ENCODE data around the gene YWHAB. TPM values are rescaled to one million over a fixed set of nuclear protein-coding genes. Genes with fewer than 3 reads are reported as not detected.
A peak's percentile ranks its signal among the peaks of the same experiment; 100 is the strongest.

The YWHAB gene
- total and polyA plus RNA-seq, 10 of the 15 experiments (the other 5 are each of a cell fraction or from before 2014, with no cell fraction given), result 63.5 to 323 (median 144) TPM

DNA sequence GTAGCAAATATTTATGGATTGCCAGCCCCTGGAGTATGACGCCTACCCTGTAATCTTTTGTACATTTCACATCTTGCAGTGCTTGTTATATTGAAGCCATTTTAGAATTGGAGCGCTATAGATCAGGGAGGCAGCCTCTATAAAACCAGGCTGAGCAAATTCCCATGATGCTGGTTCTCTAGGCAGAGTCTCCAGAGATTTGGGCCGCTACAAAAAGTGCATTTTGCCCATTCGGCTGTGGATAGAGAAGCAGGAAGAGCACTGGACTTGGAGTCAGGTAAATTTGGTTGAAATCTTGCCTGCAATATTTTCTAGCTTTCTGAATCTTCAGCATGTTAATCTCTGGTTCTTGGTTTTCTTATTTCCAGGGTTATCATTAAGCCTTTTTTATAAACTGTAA, 2.0 kb downstream of the YWHAB start:
- ChIA-PET RAD21 (ENCODE audit: unreplicated experiment) (interaction anchor here (0.6 to 1.8 kb wide), 2 partner anchors 22 to 415 kb away, joined by 3 to 6 read pairs; partner anchors contain the start of gene PABPC1L), CTCF (interaction anchor here (0.7 to 1.9 kb wide), 9 partner anchors 8 to 410 kb away, joined by 3 to 11 read pairs (median 4); partner anchors contain the start of gene PABPC1L), POLR2A (interaction anchor here (1.0 to 2.1 kb wide), 5 partner anchors 13 to 80 kb away, joined by 3 to 6 read pairs (median 4); partner anchors contain the start of genes STK4 and TOMM34), SMC1A (ENCODE audit: uncharacterized antibody, unreplicated experiment) (interaction anchor here (0.9 to 2.2 kb wide), 5 partner anchors 10 to 163 kb away, joined by 3 to 10 read pairs (median 4); no protein-coding TSS in a partner anchor)
- BruUV-seq (replicated peaks), result no TSS peak
- TF ChIP-seq ESRRA (IDR thresholded peaks at IDR 0.05; ENCODE audit: low read length), result no peak
- TF ChIP-seq, protein P1, sequence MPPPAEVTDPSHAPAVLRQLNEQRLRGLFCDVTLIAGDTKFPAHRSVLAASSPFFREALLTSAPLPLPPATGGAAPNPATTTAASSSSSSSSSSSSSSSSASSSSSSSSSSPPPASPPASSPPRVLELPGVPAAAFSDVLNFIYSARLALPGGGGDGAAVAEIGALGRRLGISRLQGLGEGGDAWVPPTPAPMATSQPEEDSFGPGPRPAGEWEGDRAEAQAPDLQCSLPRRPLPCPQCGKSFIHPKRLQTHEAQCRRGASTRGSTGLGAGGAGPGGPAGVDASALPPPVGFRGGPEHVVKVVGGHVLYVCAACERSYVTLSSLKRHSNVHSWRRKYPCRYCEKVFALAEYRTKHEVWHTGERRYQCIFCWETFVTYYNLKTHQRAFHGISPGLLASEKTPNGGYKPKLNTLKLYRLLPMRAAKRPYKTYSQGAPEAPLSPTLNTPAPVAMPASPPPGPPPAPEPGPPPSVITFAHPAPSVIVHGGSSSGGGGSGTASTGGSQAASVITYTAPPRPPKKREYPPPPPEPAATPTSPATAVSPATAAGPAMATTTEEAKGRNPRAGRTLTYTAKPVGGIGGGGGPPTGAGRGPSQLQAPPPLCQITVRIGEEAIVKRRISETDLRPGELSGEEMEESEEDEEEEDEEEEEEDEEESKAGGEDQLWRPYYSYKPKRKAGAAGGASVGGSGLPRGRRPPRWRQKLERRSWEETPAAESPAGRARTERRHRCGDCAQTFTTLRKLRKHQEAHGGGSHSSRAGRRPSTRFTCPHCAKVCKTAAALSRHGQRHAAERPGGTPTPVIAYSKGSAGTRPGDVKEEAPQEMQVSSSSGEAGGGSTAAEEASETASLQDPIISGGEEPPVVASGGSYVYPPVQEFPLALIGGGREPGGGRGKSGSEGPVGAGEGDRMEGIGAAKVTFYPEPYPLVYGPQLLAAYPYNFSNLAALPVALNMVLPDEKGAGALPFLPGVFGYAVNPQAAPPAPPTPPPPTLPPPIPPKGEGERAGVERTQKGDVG (CRISPR knock-in tag; IDR thresholded peaks at IDR 0.05), result no peak
- TF ChIP-seq MEF2A (IDR thresholded peaks at IDR 0.05; ENCODE audit: insufficient read depth, low read depth, low read length), result no peak
- TF ChIP-seq WRNIP1 (IDR thresholded peaks at IDR 0.05; ENCODE audit: borderline replicate concordance, low read depth, low read length), result no peak
- TF ChIP-seq EP300 (IDR thresholded peaks at IDR 0.05; ENCODE audit: borderline replicate concordance in 1 of 2, control insufficient read depth in 1 of 2, low read depth in 2 of 2, low read length in 2 of 2), result no peak
- TF ChIP-seq NFYA (IDR thresholded peaks at IDR 0.05; ENCODE audit: borderline replicate concordance, low read depth, low read length), result no peak
- TF ChIP-seq, protein P2, sequence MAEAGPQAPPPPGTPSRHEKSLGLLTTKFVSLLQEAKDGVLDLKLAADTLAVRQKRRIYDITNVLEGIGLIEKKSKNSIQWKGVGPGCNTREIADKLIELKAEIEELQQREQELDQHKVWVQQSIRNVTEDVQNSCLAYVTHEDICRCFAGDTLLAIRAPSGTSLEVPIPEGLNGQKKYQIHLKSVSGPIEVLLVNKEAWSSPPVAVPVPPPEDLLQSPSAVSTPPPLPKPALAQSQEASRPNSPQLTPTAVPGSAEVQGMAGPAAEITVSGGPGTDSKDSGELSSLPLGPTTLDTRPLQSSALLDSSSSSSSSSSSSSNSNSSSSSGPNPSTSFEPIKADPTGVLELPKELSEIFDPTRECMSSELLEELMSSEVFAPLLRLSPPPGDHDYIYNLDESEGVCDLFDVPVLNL (IDR thresholded peaks at IDR 0.05; ENCODE audit: low read depth, low read length), result no peak
- no peak for TF ChIP-seq ZNF274 (IDR thresholded peaks at IDR 0.05; ENCODE audit: insufficient read depth, insufficient read length)
- TF ChIP-seq BCL11A (IDR thresholded peaks at IDR 0.05; ENCODE audit: low read depth, low read length), result no peak
- no peak for TF ChIP-seq SMAD5 (IDR thresholded peaks at IDR 0.05; ENCODE audit: low read depth)
- Histone ChIP-seq H3K9me3 (replicated peaks; ENCODE audit: control insufficient read depth, insufficient read depth, low read length) (no peaks in the 10 kb centered on the region), H2AFZ (ENCODE audit: control insufficient read depth, low read depth, low read length) (no peak overlapping the region), H3K4me3 (peak overlapping the region; percentile 97), H3K27ac (ENCODE audit: control insufficient read depth, insufficient read depth) (0 out of 2 replicates have a peak overlapping the region, but pooled peaks have one; percentile 13), H3K79me2 (ENCODE audit: control insufficient read depth, insufficient read depth, low read length) (peaks cover 72% of the 10 kb centered on the region), H3K36me3 (ENCODE audit: control insufficient read depth in 2 of 2, insufficient read depth in 2 of 2, low read length in 1 of 2) (peaks cover 0 to 16% of the 10 kb centered on the region in 2 experiments; a peak in 2 of 4 replicates), H3K4me2 (ENCODE audit: control insufficient read depth, insufficient read depth) (peak overlapping the region; percentile 95), H3K9ac (ENCODE audit: control insufficient read depth, insufficient read depth, low read length) (peak overlapping the region; percentile 51; the same call in 1 of the 2 replicates), H3K27me3 (replicated peaks in 1 of 2; ENCODE audit: control insufficient read depth in 2 of 2, insufficient read depth in 2 of 2, low read length in 1 of 2) (no peaks in the 10 kb centered on the region), H3K4me1 (ENCODE audit: control insufficient read depth, insufficient read depth, low read length) (peaks cover 17% of the 10 kb centered on the region), H4K20me1 (ENCODE audit: control insufficient read depth, insufficient read depth) (peaks cover 10% of the 10 kb centered on the region)
- FAIRE-seq (no peak), DNase-seq (ENCODE audit: low read depth, low spot score) (no peak), ATAC-seq (no peak)
- WGBS (ENCODE audit: insufficient coverage, insufficient replicate concordance, low lambda C conversion rate, missing lambda C conversion rate), result 38% methylated on average over 4 of the region's 4 CpGs
- in situ Hi-C loops (cut with MboI), result no loop called here
- intact Hi-C loops (cut with micrococcal nuclease; ENCODE audit: unreplicated experiment), result no loop called here
